NCI-H510A (cell line): ENCODE data around the gene CBFA2T3.
"Not testable (repeated sequence)": the region's sequence is repeated elsewhere in the genome, so short reads cannot be mapped to it uniquely, and the experiment has no call there.

Experiments
- DNase-seq: peaks from one replicate; lab custom pipeline; 2025; lab: John Stamatoyannopoulos, UW

Gene CBFA2T3

GRCh38 chr16:88922826-88923410 is 54.1 kb downstream of the CBFA2T3 start:
- no peak for DNase-seq

DNA sequence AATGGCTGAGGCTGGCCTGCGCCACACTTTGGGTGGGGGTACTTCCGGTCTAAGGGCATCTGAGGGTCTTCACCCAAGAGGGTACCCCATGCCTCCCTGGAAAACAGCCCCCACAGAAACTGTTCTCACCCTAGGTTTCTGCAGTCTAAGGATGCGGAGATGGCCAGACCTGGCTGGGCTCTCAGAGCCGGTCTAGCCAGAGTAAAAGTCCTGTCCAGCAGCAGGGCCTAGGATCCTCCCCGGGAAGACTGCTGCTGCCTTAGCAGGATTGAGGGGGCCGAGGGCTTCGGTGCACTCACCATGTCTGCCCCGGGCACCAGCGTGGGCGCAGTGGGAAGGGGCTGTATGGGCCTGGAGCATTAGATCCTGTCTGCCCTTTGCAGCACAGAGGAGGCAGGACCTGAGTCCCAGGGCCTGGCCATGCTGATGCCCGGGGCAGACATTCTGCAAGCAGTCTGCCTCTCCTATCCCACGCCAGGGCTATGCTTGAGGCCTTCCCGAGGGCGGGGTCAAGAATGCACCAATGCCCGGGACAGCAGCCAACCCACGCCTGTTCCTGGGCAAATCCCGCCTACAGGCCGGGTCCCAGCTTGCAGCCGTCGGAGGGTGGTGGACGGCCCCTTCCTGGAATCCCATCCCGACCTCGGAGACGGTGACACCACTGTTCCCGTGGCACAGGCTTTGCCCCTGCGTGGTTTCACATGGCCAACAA is 54.7 kb downstream of the CBFA2T3 start:
- DNase-seq = no peak

DNA sequence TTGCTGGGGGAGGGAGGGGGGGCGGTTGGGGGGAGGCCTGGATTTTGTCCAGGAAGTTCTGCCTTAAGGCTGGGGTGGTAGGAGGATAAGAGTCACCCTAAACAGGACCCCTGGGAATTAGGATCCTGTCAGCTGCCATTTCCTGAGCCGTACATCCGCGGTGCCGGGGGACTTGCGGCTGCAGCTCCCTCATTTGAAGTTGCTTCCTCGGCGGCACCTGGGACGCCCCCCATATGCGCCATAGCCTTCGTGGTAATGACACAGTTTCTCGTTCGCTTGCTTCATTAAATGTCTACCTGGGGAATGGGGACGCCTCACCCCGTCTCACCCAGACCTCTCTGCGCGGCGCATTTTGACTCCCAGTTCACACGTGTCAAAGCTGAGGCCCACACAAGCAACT is 55.4 kb downstream of the CBFA2T3 start:
- DNase-seq = no peak

DNA sequence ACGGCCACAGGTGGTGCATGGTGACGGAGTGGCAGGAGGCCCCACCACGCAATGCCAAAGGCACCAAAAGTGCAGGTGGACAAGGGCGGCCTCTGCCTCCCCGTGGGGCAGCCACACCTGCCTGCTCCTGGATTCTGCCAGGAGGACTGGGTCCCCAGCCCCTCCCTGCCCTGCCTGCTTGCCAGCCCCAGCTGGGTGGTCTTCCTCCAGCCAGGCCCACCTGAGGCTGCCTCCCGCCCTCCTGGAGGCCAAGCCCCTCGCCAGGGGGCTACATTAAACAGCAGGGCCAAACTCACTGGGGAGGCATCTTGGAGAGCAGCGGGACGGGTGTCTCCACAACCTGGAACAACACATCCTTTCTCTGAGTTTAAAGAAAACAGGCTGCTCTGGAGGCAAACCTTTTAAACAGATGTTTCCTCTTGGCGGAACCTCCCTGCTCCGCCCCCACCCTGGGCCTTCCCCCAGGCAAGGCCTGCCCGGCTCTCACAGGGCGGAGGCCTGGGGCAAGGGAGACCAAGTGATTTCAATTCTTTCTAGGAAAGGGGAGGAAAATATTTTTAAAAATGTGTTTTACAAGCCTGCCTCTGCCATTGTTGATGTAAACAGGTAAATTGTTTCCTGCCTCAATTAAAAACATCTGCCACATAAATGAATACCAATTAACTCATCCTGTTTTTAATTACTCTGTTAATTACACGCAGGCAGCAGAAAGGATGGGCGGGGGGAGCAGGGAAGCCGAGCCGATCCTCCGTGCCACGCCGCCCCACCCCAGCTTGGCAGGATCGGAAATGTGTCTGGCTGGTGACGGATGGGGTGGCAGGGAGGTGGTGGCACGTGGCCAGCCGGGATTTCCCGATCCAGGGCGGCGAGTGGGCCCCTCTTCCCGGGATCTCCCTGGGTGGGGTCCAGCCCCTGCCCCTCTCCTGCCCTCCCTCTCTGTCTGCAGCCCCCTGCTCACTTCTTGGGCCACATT is 56.1 kb downstream of the CBFA2T3 start:
- no peak for DNase-seq

DNA sequence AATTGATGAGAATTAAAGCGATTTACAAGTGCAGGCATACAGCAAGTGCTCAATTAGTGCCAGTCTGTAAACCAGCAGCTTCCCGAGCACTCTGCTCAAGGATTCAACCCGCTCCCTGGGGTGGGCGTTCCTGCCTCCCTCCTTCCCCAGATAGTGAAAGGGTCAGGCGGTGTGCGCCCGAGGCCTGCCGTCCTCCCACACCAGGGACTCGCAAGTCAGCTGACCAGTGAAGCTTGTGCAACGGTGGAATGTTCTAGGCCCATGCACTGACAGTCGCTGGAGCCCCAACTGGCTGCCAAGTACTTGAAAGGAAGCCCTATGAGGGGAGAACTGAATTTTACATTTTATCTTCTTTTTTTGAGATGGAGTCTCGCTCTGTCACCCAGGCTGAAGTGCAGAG is 57.1 kb downstream of the CBFA2T3 start:
- no peak for DNase-seq

DNA sequence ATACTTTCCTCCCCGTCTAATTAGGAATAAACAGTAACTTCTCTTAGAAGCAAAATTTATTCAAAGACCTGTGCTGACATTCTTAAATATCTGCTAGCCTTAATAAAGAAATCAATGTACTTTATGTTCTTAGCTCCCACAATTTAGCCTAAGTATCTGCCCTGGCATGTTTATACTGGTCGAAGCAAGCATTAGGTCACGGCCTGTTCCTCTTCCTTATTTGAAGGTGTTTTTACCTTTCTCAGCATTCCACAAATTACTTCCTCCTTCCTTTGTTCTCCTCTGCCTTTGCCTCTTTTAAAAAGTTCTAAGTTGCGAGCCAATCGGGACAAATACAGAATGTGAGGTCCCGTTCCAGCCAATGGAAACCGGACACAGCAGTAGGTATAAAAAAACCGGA is 58.1 kb downstream of the CBFA2T3 start:
- DNase-seq = not testable (repeated sequence)

DNA sequence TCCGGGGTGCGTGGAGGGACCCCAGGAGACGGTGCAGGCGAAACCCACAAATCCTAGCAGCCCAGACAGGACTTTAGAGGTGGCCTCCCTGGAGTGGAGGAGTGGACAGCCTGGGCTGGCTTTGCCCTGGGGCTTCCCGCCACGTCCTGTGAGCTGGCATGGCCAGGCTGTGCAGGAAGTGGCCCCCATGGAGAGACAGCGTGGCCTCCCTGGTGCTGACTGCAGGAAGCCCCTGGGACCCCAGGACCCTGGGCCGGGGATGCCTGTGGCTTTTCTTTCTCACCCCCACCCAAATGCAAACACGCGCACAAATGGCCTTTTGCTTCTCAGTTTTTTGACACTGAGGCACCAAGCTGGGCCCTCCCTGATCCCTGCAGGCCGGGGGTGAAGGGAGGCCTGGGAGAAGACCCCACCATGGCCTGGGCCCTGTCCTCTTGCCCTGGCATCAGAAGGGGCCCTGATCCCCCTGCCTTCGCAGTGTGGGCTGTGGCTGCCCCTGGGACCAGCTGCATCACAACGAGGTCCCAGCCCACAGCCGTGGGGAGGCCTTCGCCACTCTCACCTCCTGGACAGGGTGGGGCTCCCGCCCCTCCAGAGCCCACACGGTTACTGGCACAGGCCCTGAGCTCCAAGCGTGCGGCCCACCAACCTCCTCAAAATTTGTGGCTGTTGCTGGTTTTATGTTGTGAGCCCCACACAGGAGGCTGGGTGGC is 58.9 kb downstream of the CBFA2T3 start:
- no peak for DNase-seq

GRCh38 chr16:88917146-88917914 is 59.7 kb downstream of the CBFA2T3 start:
- no peak for DNase-seq

GRCh38 chr16:88915639-88916327 is 61.2 kb downstream of the CBFA2T3 start:
- no peak for DNase-seq

GRCh38 chr16:88914750-88915368 is 62.1 kb downstream of the CBFA2T3 start:
- no peak for DNase-seq

- no peak for DNase-seq
Measured at GRCh38 chr16:88913870-88914269, 63.1 kb downstream of the CBFA2T3 start.

- DNase-seq = no peak
Measured at GRCh38 chr16:88913001-88913612, 63.9 kb downstream of the CBFA2T3 start.

GRCh38 chr16:88912556-88912955 is 64.5 kb downstream of the CBFA2T3 start:
- DNase-seq = no peak

GRCh38 chr16:88911946-88912310 is 65.1 kb downstream of the CBFA2T3 start:
- DNase-seq = no peak

- no peak for DNase-seq
Measured at GRCh38 chr16:88911136-88911945, 65.7 kb downstream of the CBFA2T3 start.

DNA sequence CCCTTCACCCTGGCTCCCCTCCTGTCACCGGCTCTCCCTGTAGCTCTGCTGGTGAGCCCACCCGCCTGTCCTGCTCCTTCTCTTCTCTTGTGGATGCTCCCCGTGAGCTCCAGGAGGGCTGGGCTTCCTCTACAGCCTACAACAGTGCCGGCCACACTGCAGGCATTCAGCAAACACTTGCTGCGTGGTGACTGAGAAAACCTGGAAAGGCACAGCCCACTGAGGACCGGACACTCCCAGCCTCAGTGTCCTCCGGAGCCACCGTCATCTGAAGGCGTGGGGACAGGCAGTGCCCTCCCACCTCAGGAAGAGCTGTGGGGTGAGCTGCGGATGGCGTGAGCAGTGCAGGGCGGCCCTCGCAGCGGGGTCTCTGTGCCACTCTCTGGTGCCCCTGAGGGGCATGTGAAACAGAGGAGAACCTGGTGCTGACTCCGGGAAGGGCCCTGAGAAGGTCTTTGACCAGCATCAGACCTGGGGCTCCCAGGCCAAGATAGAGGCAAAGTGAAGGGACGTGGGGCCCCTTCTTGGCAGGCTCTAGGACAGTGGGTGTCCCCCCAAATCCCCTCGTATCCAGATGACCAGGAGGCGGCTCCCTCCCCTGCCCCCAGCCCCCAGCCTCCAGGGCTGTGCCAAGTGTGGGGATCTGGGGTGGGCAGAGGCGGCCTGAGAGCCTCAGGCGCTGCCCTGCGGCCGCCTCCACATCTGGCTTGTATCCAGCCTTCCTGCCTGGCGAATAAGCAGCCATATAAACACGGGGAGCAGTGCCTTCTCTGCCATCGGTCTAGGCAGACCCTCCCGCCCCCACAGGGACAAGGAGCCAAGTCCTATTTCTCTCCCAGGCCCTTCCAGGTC is 66.5 kb downstream of the CBFA2T3 start:
- DNase-seq = no peak

- DNase-seq = no peak
Measured at GRCh38 chr16:88909431-88910210, 67.4 kb downstream of the CBFA2T3 start.
